Prostate gland (tissue), 2 donors: ENCODE results near the gene PTPN23.

Experiments used
- CTCF ChIP-seq, 4 experiments: fragments of 200-600 bp in 2 of 4; fragments of 450-650 bp in 2 of 4; sonication (generic) in 2 of 4; IDR thresholded peaks; 1 replicate in 3 of 4; 2 replicates in 1 of 4; pipeline ENCODE4 v1.5.1; 2016 to 2019; ENCODE audit warnings: antibody characterized with exemption in 4 of 4, mild to moderate bottlenecking in 2 of 4, moderate library complexity in 2 of 4
- POLR2A ChIP-seq: fragments of 450-650 bp; IDR thresholded peaks from one replicate; pipeline ENCODE4 v1.6.1; 2016; ENCODE audit warnings: antibody characterized with exemption, mild to moderate bottlenecking
- POLR2AphosphoS5 ChIP-seq: sonication (generic); formaldehyde crosslinking; IDR thresholded peaks from one replicate; pipeline ENCODE4 v1.6.1; 2017; ENCODE audit warnings: antibody characterized with exemption

- TF ChIP-seq CTCF (IDR thresholded peaks at IDR 0.05) (no peak), POLR2A (no peak), POLR2AphosphoS5 (no peak)
Measured at GRCh38 chr3:47431225-47431624, 50.4 kb downstream of the PTPN23 start.
